MM.1S (cell line): Measurements from ENCODE around the gene ZNF853.

Experiments
- DNase-seq: peaks from one replicate; pipeline ENCODE4 v3.0.0-alpha.2; 2015
- H2AFZ ChIP-seq: fragments of 300-600 bp; sonication (generic); 2 replicates; pipeline ENCODE4 v1.6.0; 2016; ENCODE audit warnings: antibody characterized with exemption, low read length
- H3F3A ChIP-seq: fragments of 300-600 bp; sonication (generic); 2 replicates; pipeline ENCODE4 v1.6.1; 2016; ENCODE audit warnings: mild to moderate bottlenecking, antibody characterized with exemption, low read length, moderate library complexity, mixed read lengths; ENCODE audit not compliant: insufficient read depth
- H3K27ac ChIP-seq: fragments of 300-600 bp; sonication (generic); 2 replicates; pipeline ENCODE4 v1.5.1; 2016; ENCODE audit warnings: mild to moderate bottlenecking, low read length
- H3K27me3 ChIP-seq: fragments of 300-600 bp; sonication (generic); replicated peaks from 2 replicates; pipeline ENCODE4 v1.6.0; 2016; ENCODE audit warnings: low read length; ENCODE audit not compliant: insufficient read depth
- H3K36me3 ChIP-seq: fragments of 300-600 bp; sonication (generic); replicated peaks from 2 replicates; pipeline ENCODE4 v1.6.1; 2016; ENCODE audit warnings: mild to moderate bottlenecking, low read length, mixed read lengths; ENCODE audit not compliant: insufficient read depth
- H3K4me1 ChIP-seq: fragments of 300-600 bp; sonication (generic); 2 replicates; pipeline ENCODE4 v1.6.1; 2016; ENCODE audit warnings: low read length, mixed read lengths
- H3K4me2 ChIP-seq: fragments of 300-600 bp; sonication (generic); 2 replicates; pipeline ENCODE4 v1.6.0; 2016; ENCODE audit warnings: low read depth, low read length
- H3K4me3 ChIP-seq: fragments of 300-600 bp; sonication (generic); 2 replicates; pipeline ENCODE4 v1.5.1; 2016; ENCODE audit warnings: low read length, mixed read lengths
- H3K79me2 ChIP-seq: fragments of 300-600 bp; sonication (generic); 2 replicates; pipeline ENCODE4 v1.6.1; 2016; ENCODE audit warnings: mixed run types, low read length, mixed read lengths
- H3K9ac ChIP-seq: fragments of 300-600 bp; sonication (generic); 2 replicates; pipeline ENCODE4 v1.6.1; 2016; ENCODE audit warnings: low read length, mixed read lengths
- H3K9me2 ChIP-seq: fragments of 300-600 bp; sonication (generic); replicated peaks from 2 replicates; pipeline ENCODE4 v1.6.1; 2016; ENCODE audit warnings: mild to moderate bottlenecking, low read length, mixed read lengths; ENCODE audit not compliant: insufficient read depth
- H3K9me3 ChIP-seq: fragments of 300-600 bp; sonication (generic); replicated peaks from 2 replicates; pipeline ENCODE4 v1.6.1; 2016; ENCODE audit warnings: mild to moderate bottlenecking, low read length, mixed read lengths; ENCODE audit not compliant: insufficient read depth
- H4K20me1 ChIP-seq: fragments of 300-600 bp; sonication (generic); 2 replicates; pipeline ENCODE4 v1.6.1; 2016; ENCODE audit warnings: mild to moderate bottlenecking, low read length, moderate library complexity, mixed read lengths; ENCODE audit not compliant: insufficient read depth
- CTCF ChIP-seq: fragments of 300-600 bp; sonication (generic); IDR thresholded peaks from 2 replicates; pipeline ENCODE4 v1.5.1; 2016; ENCODE audit warnings: antibody characterized with exemption, low read length, mixed read lengths
- EZH2 ChIP-seq: fragments of 300-600 bp; sonication (generic); optimal IDR thresholded peaks from 2 replicates; pipeline ENCODE3; 2017; ENCODE audit warnings: low read depth, mild to moderate bottlenecking, antibody characterized with exemption, low read length, mixed read lengths
- EZH2phosphoT487 ChIP-seq: fragments of 300-600 bp; sonication (generic); IDR thresholded peaks from 2 replicates; pipeline ENCODE4 v1.6.1; 2018; ENCODE audit warnings: antibody characterized with exemption, low read length

The ZNF853 gene

GRCh38 chr7:6654113-6654841, 38.9 kb downstream of the ZNF853 start:
- no peaks in the 10 kb centered on the region for H3K79me2 ChIP-seq
- no peak overlapping the region for H2AFZ ChIP-seq
- no peaks in the 10 kb centered on the region for H3K27me3 ChIP-seq
- no peak overlapping the region for H3K27ac ChIP-seq
- H3K9me2 ChIP-seq = no peaks in the 10 kb centered on the region
- no peaks in the 10 kb centered on the region for H4K20me1 ChIP-seq
- H3K4me3 ChIP-seq = no peak overlapping the region
- H3K4me2 ChIP-seq = no peak overlapping the region
- TF ChIP-seq CTCF (no peak), EZH2 (no peak), EZH2phosphoT487 (no peak)
- no peaks in the 10 kb centered on the region for H3K4me1 ChIP-seq
- DNase-seq = no peak
- no peaks in the 10 kb centered on the region for H3F3A ChIP-seq
- no peaks in the 10 kb centered on the region; the same call in 1 of the 2 replicates for H3K9me3 ChIP-seq
- no peak overlapping the region for H3K9ac ChIP-seq
- no peaks in the 10 kb centered on the region; the same call in 1 of the 2 replicates for H3K36me3 ChIP-seq

GRCh38 chr7:6654842-6655610, 39.6 kb downstream of the ZNF853 start:
- Histone ChIP-seq H3F3A (no peaks in the 10 kb centered on the region), H3K4me2 (no peak overlapping the region), H3K27me3 (no peaks in the 10 kb centered on the region), H3K27ac (no peak overlapping the region), H3K9me3 (no peaks in the 10 kb centered on the region; the same call in 1 of the 2 replicates), H4K20me1 (no peaks in the 10 kb centered on the region), H3K79me2 (no peaks in the 10 kb centered on the region), H2AFZ (no peak overlapping the region), H3K4me1 (no peaks in the 10 kb centered on the region), H3K4me3 (no peak overlapping the region), H3K36me3 (no peaks in the 10 kb centered on the region; the same call in 1 of the 2 replicates), H3K9ac (no peak overlapping the region), H3K9me2 (no peaks in the 10 kb centered on the region)
- TF ChIP-seq EZH2 (no peak), CTCF (no peak), EZH2phosphoT487 (no peak)
- DNase-seq = no peak

- TF ChIP-seq EZH2phosphoT487 = no peak
- no peak for TF ChIP-seq EZH2
- TF ChIP-seq CTCF = no peak
- Histone ChIP-seq H3F3A (no peaks in the 10 kb centered on the region), H2AFZ (no peak overlapping the region), H3K4me1 (no peaks in the 10 kb centered on the region), H3K9me2 (no peaks in the 10 kb centered on the region), H3K9ac (no peak overlapping the region), H3K4me3 (no peak overlapping the region), H3K27ac (no peak overlapping the region), H4K20me1 (no peaks in the 10 kb centered on the region), H3K79me2 (no peaks in the 10 kb centered on the region), H3K9me3 (no peaks in the 10 kb centered on the region; the same call in 1 of the 2 replicates), H3K4me2 (no peak overlapping the region), H3K36me3 (no peaks in the 10 kb centered on the region; the same call in 1 of the 2 replicates), H3K27me3 (no peaks in the 10 kb centered on the region)
- no peak for DNase-seq
Measured at GRCh38 chr7:6655636-6656385, 40.4 kb downstream of the ZNF853 start.
